Neural progenitor cell (in vitro differentiated cells): ENCODE measurements around the gene PLEKHN1. TPM values are rescaled to one million over a fixed set of nuclear protein-coding genes. Genes with fewer than 3 reads are reported as not detected.
"Not testable (repeated sequence)": the region's sequence is repeated elsewhere in the genome, so short reads cannot be mapped to it uniquely, and the experiment has no call there.

Source experiments
- DNase-seq: peaks from one replicate; pipeline ENCODE4 v3.0.0-alpha.2; 2016; ENCODE audit warnings: low spot score
- H2AFZ ChIP-seq: fragments of 200-600 bp; sonication (generic); replicated peaks from 2 replicates; pipeline ENCODE4 v1.6.1; 2016; ENCODE audit warnings: antibody characterized with exemption
- H3F3A ChIP-seq: fragments of 200-600 bp; sonication (generic); 2 replicates; pipeline ENCODE4 v1.6.1; 2016; ENCODE audit warnings: antibody characterized with exemption, low read depth
- H3K27ac ChIP-seq: fragments of 200-600 bp; sonication (generic); 2 replicates; pipeline ENCODE4 v1.5.1; 2016; ENCODE audit warnings: mild to moderate bottlenecking
- H3K27me3 ChIP-seq: fragments of 200-600 bp; sonication (generic); 2 replicates; pipeline ENCODE4 v1.6.1; 2016; ENCODE audit warnings: mild to moderate bottlenecking, moderate library complexity
- H3K36me3 ChIP-seq: fragments of 200-600 bp; sonication (generic); 2 replicates; pipeline ENCODE4 v1.5.1; 2016
- H3K4me1 ChIP-seq: fragments of 200-600 bp; sonication (generic); 2 replicates; pipeline ENCODE4 v1.6.1; 2016; ENCODE audit warnings: mixed run types
- H3K4me2 ChIP-seq: fragments of 200-600 bp; sonication (generic); 2 replicates; pipeline ENCODE4 v1.6.1; 2016
- H3K4me3 ChIP-seq: fragments of 200-600 bp; sonication (generic); 2 replicates; pipeline ENCODE4 v1.5.1; 2016
- H3K79me2 ChIP-seq: fragments of 200-600 bp; sonication (generic); 2 replicates; pipeline ENCODE4 v1.6.1; 2016; ENCODE audit warnings: low read depth
- H3K9ac ChIP-seq: fragments of 200-600 bp; sonication (generic); 2 replicates; pipeline ENCODE4 v1.6.1; 2016
- H3K9me3 ChIP-seq: fragments of 200-600 bp; sonication (generic); 2 replicates; pipeline ENCODE4 v1.5.1; 2016; ENCODE audit warnings: low read depth
- H4K20me1 ChIP-seq: fragments of 200-600 bp; sonication (generic); 2 replicates; pipeline ENCODE4 v1.6.1; 2016; ENCODE audit warnings: low read depth
- H3K27ac Mint-ChIP-seq: 3 replicates; pipeline ENCODE4 v1.8.0; 2021; ENCODE audit warnings: mixed read lengths
- H3K27me3 Mint-ChIP-seq: 2 replicates; pipeline ENCODE4 v1.8.0; 2022; ENCODE audit warnings: low read depth, mild to moderate bottlenecking, inconsistent platforms, moderate library complexity, mixed read lengths; ENCODE audit not compliant: insufficient read depth
- H3K36me3 Mint-ChIP-seq: 3 replicates; pipeline ENCODE4 v1.8.0; 2021; ENCODE audit warnings: mixed read lengths
- H3K4me1 Mint-ChIP-seq: 3 replicates; pipeline ENCODE4 v1.8.0; 2021; ENCODE audit warnings: mixed read lengths
- H3K4me3 Mint-ChIP-seq: 3 replicates; pipeline ENCODE4 v1.8.0; 2021; ENCODE audit warnings: mild to moderate bottlenecking, moderate library complexity, mixed read lengths
- H3K9me3 Mint-ChIP-seq: 3 replicates; pipeline ENCODE4 v1.8.0; 2020; ENCODE audit warnings: mixed read lengths
- CTCF ChIP-seq: fragments of 200-600 bp; sonication (generic); IDR thresholded peaks from 2 replicates; pipeline ENCODE4 v1.5.1; 2017; ENCODE audit warnings: antibody characterized with exemption, mild to moderate bottlenecking
- EZH2 ChIP-seq: fragments of 200-600 bp; sonication (generic); IDR thresholded peaks from 2 replicates; pipeline ENCODE4 v1.6.1; 2017; ENCODE audit warnings: antibody characterized with exemption, mild to moderate bottlenecking, moderate library complexity
- EZH2phosphoT487 ChIP-seq: fragments of 200-600 bp; sonication (generic); IDR thresholded peaks from 2 replicates; pipeline ENCODE4 v1.6.1; 2017; ENCODE audit warnings: antibody characterized with exemption
- total RNA-seq: library from RNA; depleted of rRNA; stranded (reverse); fragments of >200 nt; gene quantifications from 2 replicates; pipeline ENCODE4 v1.2.3, GENCODE V29; 2015; ENCODE audit warnings: low replicate concordance

Gene PLEKHN1
- total RNA-seq, 1 donor from 2014 or later, result not detected

DNA sequence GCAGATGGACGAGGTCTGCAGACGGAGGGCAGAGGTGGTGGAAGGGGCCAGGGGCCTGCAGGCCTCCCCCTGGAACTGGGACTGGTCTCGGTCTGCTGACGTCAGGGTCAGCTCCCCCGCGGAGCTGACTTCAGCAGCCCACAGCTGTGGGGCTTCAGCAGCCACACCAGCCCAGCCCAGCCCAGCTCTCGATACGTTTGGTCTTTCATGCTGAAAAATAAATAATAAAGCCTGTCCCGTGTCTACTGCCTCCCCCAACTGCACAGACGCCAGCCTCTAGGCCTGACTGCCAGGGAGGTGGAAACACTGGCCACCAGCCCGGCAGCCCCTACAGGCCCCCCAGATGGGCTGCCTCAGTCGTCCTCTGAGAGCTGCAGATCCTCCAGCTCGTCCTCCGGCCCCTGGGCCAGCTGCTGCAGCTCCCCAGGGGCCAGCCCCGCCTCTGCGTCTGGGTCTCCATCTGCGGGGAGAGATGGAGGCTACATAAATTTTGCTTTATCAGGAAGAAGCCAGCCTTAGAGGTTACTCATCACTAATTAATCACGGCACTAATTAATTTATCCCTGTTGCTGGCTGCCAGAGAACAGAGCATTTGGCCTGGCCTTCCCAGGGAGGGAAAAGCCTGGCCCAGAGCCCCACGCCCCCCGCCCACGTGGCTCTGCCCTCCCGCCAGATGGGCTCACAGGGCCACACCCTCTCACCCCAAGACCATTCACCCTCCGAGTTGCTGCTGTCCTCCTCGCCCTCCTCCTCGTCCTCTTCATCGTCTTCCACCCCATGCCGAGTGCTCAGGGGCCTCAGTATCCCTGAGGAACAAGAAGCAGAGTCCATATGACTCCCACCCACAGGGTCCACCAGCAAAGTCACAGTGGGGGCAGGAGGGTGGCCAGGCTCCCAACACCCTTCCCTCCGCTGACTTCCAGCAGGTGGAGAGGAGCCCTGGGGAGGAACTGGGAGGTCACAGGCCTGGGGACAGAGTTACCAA lies 21.6 kb upstream of the PLEKHN1 start:
- Histone ChIP-seq H3K9me3 (no peaks in the 10 kb centered on the region), H3K4me1 (peaks cover 19% of the 10 kb centered on the region), H4K20me1 (peaks cover 93% of the 10 kb centered on the region), H3F3A (peaks cover 27% of the 10 kb centered on the region), H3K4me3 (no peak overlapping the region), H3K4me2 (no peak overlapping the region), H3K9ac (no peak overlapping the region), H2AFZ (no peak overlapping the region), H3K36me3 (no peaks in the 10 kb centered on the region), H3K27me3 (peaks cover 50% of the 10 kb centered on the region), H3K27ac (no peak overlapping the region), H3K79me2 (no peaks in the 10 kb centered on the region)
- TF ChIP-seq CTCF (no peak), EZH2phosphoT487 (no peak), EZH2 (no peak)
- peak overlapping the region; percentile 69 for H3K4me3 Mint-ChIP-seq
- H3K9me3 Mint-ChIP-seq, result no peaks in the 10 kb centered on the region
- peaks cover 25% of the 10 kb centered on the region for H3K27me3 Mint-ChIP-seq
- peaks cover 15% of the 10 kb centered on the region for H3K36me3 Mint-ChIP-seq
- no peak overlapping the region for H3K27ac Mint-ChIP-seq
- H3K4me1 Mint-ChIP-seq, result peaks cover 19% of the 10 kb centered on the region
- no peak for DNase-seq

DNA sequence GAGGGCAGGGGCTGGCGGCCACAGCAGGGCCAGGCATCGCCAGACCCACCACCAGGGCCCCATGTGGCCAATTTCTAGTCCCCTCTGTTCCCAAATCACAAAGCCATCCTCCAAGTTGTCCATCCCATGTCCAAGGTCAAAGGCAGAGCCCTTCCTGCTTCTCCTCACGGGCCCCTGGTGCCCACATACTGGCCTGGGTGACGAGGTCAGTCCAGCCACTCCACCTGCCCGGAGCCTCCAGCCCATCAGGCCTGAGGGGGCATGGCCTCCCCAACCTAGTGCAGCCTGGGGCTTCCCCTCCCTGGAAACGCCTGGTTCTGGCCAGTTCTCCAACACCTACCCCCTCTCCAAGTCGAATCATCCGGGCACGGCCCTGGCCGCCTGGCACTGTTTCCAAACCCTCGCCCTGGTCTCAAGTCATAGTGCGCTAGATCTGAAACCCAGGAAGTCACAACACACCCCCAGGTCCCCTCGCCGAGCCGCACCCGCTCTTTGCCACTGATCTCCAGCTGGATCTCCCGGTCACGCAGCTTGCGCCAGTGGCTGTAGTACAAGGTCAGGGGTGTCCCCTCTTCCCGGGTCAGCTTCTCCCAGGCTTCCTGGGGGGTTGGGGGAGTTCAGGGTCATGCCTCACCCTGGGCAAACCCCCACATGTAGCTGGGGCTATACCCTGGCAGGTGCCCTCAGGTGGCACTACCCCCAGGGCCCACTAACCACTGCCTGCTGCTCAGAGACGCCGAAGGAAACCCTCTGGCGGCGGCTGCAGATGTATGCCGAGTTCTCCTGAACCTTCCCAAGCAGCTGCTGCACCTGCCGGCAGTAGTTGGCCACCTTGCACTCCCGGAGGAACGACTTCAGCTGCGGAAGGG lies 20.4 kb upstream of the PLEKHN1 start:
- no peak for DNase-seq
- Mint-ChIP-seq H3K4me1 (peaks cover 15% of the 10 kb centered on the region), H3K36me3 (peaks cover 26% of the 10 kb centered on the region), H3K27ac (no peak overlapping the region), H3K9me3 (no peaks in the 10 kb centered on the region), H3K4me3 (no peak overlapping the region), H3K27me3 (peaks cover 20% of the 10 kb centered on the region)
- Histone ChIP-seq H3K36me3 (no peaks in the 10 kb centered on the region), H3K27me3 (peaks cover 37% of the 10 kb centered on the region), H3K27ac (no peak overlapping the region), H2AFZ (no peak overlapping the region), H3K4me3 (no peak overlapping the region), H3K9me3 (no peaks in the 10 kb centered on the region), H3K4me1 (peaks cover 10% of the 10 kb centered on the region), H3K9ac (no peak overlapping the region), H3F3A (peaks cover 20% of the 10 kb centered on the region), H4K20me1 (peaks cover 90% of the 10 kb centered on the region), H3K79me2 (no peaks in the 10 kb centered on the region), H3K4me2 (no peak overlapping the region)
- TF ChIP-seq EZH2phosphoT487 (no peak), CTCF (no peak), EZH2 (no peak)

DNA sequence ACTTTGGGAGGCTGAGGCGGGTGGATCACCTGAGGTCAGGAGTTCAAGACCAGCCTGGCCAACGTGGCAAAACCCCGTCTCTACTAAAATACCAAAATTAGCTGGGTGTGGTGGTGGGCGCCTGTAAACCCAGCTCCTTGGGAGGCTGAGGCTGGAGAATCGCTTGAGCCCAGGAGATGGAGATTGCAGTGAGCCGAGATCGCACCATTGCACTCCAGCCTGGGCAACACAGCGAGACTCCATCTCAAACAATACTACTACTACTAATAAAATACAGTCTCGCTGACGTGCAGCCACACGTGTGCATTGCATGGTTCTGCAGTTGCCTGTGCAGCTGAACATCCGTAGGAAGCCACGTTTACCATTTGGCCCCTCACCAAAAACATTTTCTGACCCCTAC lies 19.5 kb upstream of the PLEKHN1 start:
- peaks cover 18% of the 10 kb centered on the region for H3K27me3 Mint-ChIP-seq

More for the DNA sequence above, 19.5 kb upstream of the PLEKHN1 start:
- peaks cover 13% of the 10 kb centered on the region for H3F3A ChIP-seq
- H3K36me3 Mint-ChIP-seq, result peaks cover 30% of the 10 kb centered on the region
- not testable (repeated sequence) for H3K9me3 ChIP-seq, H3K4me1 ChIP-seq, H3K27ac ChIP-seq, DNase-seq, H3K79me2 ChIP-seq, H3K4me3 Mint-ChIP-seq, H3K27ac Mint-ChIP-seq, H3K36me3 ChIP-seq, H3K9me3 Mint-ChIP-seq, H3K4me2 ChIP-seq, H3K9ac ChIP-seq, H2AFZ ChIP-seq, H3K4me3 ChIP-seq
- H4K20me1 ChIP-seq, result peaks cover 92% of the 10 kb centered on the region
- H3K27me3 ChIP-seq, result peaks cover 29% of the 10 kb centered on the region
- H3K4me1 Mint-ChIP-seq, result peaks cover 15% of the 10 kb centered on the region
